Measurements from ENCODE around the gene ZNF681.
"Not testable (repeated sequence)": the region's sequence is repeated elsewhere in the genome, so short reads cannot be mapped to it uniquely, and the experiment has no call there.

- not testable (repeated sequence) for TF ChIP-seq CTCF (conservative IDR thresholded peaks at IDR 0.05); EZH2 (IDR thresholded peaks at IDR 0.05; ENCODE audit: low read depth)
These were observed 15.0 kb downstream of the ZNF681 start for GRCh38 chr19:23743633-23744232.

Measured in PC-9 (cell line).